Brain pericyte (primary cell): ENCODE results near the gene PSMD2.
"Not testable (repeated sequence)": the region's sequence is repeated elsewhere in the genome, so short reads cannot be mapped to it uniquely, and the experiment has no call there.

Experiments used
- DNase-seq: peaks from one replicate; pipeline ENCODE4 v3.0.0-alpha.2; 2012; ENCODE audit warnings: low read depth, low spot score

Gene PSMD2

DNA sequence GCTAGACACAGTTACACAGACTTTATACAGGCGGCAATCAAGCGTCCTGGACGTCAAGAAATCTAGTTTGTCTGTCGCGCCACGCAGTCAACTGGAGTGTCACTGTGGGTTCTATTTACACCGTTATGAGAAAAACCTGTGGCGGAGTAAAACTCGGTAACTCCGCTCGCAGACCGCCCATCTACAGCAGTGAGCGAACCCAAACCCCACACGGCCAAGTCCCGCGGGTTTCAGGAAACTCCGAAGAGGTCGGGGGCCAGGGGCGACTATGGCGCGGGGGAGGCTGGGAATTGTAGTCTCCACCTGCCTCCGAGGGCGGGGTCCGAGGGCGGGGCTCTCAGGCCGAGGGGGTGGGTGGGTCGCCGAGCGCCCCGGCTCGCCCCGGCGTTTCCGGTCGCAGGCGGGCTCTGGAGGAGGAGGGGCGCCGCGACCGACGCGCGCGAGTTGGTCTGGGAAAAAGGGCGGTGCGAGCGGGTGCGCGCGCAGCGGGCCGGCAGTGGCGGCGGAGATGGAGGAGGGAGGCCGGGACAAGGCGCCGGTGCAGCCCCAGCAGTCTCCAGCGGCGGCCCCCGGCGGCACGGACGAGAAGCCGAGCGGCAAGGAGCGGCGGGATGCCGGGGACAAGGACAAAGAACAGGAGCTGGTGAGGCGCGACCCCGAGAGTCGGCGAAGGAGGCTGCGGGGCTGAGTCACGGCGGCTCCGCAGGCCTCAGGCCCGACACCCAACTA, at the start of gene PSMD2:
TSS of gene PSMD2 (plus strand) at position 483 of the 729 bp plus-strand sequence. CDS start at position 509, 26 bp downstream.
- peak; percentile 84 for DNase-seq

DNA sequence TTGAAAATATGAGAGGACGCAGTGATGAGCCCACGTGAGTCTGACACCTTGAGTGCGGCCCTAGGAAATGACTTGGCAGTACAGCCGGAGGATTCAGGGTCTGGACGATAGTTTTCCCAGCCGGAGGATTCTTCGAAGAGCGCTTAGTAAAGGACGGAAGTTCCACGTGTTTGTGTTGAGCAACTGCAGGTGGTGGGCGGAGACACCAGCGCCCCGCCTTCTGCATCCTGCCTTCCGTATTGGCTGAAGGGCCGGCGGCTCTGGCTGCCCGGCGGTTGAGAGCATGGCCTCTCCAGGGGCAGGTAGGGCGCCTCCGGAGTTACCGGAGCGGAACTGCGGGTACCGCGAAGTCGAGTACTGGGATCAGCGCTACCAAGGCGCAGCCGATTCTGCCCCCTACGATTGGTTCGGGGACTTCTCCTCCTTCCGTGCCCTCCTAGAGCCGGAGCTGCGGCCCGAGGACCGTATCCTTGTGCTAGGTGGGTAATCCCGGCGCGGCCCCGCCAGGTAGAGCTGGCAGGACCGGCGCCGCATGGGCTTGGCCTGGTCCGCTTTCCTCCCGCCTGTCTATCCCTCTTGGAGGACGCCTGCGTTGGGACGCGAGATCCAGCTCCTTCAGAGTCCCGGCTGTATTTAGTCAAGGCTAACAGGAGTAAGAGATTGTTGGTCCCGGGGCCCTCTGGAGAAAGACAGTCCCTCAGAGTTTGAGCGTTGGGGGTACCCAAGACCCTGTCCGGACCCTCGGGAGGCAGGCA, 49.5 kb upstream of the PSMD2 start, which contains the start of gene EEF1AKMT4:
TSS of gene EEF1AKMT4 (plus strand) at position 261 of the 755 bp plus-strand sequence. CDS start at position 284, 23 bp downstream.
- peak; percentile 89 for DNase-seq

DNA sequence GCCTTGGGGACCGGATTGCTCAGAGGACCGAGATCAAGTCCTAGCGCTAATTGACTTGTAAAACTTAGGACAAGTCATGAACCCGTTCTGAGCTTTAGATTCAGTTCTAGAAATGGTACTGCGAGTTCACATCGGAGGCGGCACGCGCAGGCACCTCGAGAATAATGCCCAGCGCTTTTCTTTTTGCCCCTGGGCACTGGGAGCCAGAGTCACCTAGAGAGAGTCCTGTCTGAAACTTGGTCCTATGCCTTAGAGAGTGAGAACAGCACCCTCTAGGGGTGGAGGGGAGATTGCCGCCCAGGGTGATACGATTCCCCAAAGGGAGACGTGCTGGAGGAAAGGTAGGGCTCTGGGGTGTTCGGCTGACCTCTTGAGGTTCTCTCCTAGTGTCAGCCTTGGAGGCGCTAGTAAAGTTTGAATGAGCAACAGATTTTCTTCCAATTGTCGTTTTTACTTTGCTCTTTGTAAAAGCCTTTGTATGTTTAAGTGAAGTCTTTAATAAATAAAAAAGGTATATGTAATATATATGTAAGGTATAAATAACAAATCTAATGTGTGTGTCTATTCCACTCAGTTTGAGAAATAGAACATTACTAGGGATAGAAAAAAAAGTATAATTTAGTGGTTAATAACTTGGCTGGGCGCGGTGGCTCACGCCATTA, 48.7 kb upstream of the PSMD2 start:
- DNase-seq = peak; percentile 44

DNA sequence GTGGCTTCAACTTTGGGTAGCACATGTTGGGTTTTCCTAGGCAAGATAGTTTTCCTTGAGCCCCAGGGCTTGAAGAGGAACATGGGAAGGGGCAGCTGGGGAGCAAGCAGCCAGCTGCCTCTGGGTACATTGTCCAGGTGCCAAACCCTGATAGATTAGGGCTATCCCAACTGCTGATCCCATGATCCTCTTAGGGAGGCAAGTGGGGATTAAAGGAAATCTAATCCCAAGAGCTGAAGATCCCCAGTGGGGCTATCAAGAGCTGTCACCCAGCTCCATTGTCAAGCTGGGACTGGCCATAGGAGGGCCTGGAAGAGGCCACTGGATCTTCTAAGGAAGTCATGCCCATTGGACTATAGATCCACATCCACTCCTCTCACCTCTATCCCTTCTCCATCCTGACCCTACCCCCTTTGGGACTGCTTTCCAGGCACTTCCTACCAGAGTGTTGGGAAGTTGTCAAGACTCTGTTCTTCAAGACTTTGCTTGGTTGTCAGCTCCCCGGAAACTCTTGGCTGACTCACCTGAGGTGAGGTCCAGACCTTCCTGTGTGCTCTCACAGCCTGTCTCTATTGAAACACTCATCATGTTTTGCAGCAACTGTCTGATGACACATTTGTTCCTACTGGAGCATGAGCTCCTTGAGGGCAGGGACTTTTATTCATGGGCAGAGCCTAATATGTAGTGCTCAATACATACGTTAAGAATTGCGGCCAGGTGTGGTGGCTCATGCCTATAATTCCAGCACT, 43.6 kb upstream of the PSMD2 start:
- DNase-seq = no peak

DNA sequence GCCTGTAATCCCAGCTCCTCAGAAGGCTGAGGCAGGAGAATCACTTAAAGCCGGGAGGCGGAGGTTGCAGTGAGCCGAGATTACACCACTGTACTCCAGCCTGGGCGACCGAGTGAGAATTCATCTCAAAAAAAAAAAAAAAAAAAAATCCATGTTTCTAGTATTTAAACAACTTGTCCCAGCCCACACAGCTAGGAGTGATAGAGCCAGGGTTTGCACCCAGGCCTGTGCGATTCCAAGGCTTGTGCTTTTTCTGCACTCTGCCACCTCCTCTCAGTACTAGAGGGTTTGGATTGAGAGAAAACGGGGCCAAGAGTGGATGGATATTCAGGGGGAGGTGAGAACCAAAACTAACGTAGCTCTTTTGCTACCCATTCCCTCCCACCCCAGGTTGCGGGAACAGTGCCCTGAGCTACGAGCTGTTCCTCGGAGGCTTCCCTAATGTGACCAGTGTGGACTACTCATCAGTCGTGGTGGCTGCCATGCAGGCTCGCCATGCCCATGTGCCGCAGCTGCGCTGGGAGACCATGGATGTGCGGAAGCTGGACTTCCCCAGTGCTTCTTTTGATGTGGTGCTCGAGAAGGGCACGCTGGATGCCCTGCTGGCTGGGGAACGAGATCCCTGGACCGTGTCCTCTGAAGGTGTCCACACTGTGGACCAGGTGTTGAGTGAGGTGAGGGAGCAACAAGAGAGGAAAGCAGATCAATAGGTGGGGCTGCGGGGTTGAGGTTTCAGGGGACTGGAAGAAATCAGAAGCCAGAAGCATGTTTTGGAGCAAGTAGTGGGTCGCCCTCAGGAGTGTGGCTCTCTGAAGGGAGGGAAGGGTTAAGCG, 41.7 kb upstream of the PSMD2 start:
- DNase-seq = no peak

DNA sequence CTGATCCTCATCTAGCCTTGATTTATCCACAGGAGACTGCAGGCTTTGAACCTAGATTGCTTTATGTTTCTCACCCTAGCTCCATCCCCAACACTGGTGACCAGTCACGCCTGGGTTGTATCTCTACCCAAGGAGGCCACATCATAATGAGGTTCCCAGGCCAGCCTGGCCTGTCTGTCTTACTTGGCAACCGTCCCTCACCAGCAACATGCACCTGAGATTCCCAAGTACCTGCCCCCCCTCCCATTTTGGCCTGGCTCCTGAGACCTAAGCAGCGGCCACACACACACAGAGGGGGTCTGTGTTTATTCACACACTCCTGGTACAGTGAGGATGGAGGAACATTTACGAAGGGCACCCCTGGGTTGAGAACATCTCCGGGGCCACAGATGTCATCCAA, 40.1 kb upstream of the PSMD2 start:
- DNase-seq = no peak

DNA sequence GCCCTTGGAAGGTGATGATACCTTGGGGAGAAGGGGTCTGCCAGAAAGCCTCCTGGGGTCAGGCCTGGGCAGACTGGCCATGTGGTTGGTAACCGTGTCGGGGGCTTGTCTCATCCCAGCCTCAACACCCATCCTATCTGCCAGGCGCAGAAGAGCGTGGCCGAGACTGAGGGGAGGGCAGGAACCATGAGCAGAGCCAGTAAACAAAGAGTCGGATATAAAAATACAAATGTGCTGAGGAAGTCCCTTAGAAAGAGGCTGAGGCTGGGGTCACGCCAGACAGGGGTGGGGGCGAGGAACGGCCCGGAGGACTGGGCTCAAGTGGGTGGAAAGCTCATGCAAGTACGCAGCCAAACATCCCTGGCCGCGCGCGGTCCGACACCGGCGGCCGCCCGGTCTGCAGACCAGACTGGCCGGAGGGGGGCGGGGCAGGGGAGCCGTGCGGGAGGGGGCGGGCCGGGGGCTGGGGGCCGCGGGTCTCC, 39.6 kb upstream of the PSMD2 start:
- DNase-seq = no peak

DNA sequence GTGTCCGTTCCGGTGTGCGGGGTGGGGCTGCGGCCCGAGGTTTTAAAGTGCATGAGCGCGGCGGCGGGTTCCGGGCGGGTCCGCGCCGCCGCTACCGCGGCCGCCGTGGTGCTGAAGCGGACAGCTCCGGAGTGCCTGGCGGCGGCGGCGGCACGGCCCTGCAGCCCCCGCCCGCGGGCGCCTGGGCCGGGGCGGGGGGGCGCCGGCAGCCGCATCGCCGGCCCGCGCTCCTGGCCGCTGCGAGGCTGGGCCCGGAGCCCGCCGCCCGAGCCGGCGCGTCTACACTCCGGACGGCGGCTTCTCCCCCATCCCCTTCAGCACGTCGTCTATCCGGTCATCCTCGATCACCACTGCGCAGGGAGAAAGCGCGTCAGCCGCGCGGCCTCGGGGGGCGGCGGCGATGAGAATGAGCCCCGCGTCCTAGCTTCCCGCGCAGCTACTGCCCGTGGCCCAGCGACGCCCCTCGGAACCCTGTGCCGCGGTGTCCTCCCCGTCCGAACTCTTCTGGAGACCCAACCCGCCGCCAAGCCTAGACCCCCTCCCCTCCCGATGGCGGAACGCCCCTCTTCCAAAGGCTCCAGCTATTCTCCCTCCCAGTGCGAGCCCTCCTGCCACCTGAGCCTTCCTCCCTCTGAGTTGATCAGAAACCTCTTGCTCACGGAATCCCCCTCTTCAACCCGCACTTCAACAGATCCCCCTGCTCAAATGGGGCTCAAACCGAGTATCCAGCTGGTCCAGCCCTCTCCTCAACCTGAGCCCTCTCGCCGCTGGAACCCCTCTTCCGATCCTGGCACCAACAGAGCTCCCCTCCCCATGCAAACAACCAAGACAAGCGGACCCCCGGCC, 38.9 kb upstream of the PSMD2 start:
- no peak for DNase-seq

DNA sequence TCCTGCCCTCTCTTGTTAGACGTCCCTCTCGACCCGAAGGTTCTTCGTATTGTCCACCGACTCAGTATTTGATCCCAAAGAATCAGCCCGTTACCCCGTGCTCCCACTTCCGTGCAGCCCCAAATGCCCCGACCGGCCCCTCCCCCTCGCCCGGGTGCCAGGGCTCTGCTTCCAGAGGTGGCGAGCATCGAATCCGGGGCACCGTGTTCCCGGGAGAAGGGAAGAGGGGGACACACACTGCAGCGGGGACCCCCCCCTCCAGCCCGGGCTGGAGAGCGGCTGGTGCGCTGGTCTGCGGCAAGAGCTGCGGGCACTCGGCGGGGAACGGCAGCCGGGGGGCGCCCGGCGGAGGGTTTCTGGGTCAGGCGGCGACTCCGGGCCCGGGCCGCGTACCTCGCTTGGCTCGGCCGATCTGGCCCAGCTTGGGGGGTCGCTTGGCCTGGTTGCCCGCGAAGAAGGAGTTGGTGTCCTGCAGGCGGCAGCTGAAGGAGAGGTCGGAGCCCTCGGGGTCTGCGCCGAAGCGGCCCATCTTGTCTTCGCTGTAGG, 38.2 kb upstream of the PSMD2 start:
- DNase-seq = no peak

DNA sequence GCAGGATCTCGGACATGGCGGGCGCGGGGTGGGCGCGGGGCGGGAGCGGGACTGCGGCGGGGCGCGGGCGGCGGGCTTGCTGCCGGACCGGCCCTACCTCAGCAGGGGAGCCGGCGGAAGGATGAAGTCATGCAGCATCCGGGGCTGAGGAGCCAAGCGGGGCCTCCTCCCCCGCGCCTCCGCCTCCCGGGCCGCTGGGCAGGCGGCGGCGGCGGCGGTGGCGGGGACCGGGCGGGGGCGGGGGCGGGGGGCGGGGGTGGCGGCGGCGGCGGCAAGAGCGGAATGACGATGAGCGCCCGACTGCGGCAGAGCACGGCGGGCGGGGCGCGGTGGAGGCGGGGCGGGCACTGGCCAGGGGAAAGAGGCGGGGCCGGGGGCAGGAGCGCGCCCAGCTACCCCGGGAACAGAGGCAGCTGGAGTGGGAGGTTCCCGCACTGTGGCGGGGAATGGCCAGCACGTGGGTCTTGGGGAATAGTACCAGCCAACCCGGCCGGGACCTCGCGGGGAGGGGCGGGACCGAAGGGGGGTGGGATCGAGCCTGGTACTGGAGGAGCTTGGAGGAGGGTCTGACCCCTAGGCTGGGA, 37.7 kb upstream of the PSMD2 start, which contains the start of gene CAMK2N2:
TSS of gene CAMK2N2 (minus strand) at position 284 of the 584 bp plus-strand sequence. CDS start at position 16, 268 bp downstream.
- no peak for DNase-seq

DNA sequence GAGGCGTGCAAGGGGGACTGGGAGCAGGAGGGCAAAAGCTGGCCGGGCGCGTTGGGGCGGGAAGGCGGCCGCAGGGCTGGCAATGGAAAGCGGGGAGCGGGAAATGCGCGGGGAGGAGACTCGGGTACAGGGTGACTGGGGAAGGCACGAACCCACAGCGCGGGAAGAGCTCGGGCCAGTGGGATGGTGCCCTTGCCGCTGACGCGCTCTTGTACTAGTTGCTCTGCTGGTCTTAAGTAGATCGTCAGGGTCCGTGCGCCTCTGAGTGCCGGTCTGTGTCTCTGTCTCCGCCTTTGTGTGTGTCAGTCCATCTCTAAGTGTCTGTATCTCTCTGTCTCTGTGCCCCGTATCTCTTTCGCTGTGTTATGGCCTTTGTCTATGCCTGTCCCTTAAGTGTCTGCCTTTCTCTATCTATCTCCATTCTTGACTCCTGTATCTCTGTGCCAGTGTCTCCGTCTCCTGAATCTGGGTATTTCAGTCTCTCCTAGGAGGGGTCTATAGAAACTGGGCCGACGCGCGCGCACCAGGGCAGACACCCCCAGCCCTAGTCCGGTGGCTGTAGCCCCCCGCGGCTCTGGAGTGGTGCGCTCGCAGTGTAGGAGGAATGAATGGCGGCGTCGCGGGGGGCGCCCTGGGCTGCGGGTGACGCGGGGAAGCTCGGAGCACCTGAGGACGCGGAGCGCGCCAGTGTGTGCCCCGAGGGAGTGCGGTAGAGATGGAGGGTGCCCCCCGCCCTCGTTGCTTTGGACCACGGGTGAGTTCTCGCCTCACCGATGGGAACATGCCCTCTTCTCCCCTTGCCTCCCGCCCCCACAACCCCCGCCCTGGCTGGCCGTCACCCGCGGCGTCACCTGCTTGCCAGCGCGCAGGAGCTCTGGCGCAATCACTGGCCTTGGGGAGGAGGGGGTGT, 36.9 kb upstream of the PSMD2 start:
- DNase-seq = no peak

DNA sequence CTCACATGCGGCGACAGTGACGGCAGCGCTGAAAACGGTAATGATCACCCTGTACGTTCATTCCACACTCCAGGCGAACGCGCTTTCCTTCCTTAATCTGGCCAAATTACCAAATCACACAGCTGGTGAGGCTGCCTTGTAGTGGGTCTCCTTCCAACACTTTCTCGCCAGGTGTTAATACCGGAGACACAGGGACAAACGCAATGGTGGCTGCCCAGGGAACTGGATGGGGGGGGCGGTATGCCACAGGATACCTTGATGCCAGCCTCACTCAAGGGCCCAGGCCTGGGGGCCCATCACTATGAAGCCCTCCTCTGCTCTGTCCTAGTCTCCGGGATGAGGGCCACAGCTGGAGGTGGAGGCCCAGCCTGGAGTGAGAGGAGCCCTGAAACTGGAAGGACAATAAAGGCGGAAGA, 36.3 kb upstream of the PSMD2 start:
- no peak for DNase-seq

DNA sequence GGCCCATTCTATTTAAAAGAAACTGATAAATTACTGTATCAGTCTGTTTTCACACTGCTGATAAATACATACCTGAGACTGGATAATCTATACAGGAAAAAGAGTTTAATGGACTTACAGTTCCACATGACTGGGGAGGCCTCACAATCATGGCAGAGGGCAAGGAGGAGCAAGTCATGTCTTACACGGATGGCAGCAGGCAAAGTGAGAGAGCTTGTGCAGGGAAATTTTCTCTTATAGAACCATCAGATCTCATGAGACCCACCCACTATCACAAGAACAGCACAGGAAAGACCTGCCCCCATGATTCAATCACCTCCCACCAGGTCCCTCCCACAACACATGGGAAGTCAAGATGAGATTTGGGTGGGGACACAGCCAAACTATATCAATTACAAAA, 31.8 kb upstream of the PSMD2 start:
- not testable (repeated sequence) for DNase-seq

DNA sequence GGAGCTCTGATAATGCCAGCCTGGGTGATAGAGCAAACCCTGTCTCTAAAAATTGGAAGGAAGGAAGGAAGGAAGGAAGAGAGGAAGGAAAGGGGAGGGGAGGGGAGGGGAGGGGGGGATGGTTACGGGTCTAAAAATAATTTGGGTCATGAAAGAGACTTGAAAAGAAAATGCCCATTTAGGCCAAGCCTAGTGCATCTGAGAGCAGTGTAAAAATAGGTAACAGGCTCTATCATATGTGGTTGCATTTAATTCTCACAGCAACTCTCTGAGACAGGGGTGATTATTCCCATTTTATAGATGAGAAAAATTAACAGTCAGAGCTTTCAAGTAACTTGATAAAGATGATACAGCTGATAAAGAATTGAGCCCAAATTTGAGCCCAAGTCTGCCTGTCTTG, 26.8 kb upstream of the PSMD2 start:
- no peak for DNase-seq

DNA sequence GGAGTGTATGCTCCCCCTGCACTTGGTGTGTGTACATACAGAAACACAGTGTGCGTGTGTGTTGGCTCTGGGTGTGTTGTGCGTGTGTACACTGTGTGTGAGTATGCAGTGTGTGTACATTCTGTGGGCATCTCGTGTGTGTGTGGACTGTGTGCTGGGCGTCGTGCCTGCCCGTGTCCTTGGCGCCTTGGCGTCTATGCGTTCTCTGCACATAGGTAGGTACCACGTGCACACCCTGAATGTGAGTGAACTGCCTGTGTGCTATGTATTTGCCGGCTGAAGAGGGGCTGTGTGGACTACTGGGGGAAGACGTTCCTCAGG, 23.7 kb upstream of the PSMD2 start:
- no peak for DNase-seq

DNA sequence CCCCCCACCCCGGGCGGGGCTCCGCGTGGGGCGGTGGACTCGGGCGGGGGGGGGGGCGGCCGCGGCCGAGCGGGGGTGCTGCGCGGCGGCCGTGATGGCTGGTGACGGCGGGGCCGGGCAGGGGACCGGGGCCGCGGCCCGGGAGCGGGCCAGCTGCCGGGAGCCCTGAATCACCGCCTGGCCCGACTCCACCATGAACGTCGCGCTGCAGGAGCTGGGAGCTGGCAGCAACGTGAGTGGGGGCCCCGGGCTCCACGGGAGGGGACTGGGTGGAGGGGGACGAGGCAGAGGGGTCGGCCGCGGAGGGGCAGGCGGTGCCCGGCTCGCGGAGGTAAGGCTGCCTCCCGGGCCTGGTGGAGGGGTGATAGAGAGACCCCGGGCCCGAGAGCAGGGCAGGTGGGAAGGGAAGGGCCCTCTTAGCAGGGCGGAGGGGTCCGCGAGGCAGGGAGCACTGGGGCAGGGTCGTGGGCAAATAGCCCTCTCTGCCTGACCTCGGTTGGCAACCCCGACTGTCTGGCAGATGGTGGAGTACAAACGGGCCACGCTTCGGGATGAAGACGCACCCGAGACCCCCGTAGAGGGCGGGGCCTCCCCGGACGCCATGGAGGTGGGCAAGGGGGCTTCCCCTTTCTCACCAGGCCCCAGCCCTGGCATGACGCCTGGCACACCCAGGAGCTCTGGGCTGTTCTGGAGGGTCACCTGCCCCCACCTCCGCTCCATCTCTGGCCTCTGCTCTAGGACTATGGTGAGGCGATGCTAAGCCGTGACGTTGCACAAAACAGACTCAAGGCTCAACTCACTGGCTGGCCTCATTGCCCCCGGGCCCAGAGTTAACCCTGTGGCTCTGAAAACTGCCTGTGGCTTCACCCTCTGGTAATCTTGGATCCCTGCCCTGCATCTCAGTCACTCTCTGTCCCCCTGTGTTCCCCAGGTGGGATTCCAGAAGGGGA, 22.8 kb upstream of the PSMD2 start, which contains the start of gene ECE2:
TSS of gene ECE2 (plus strand) at position 62 of the 950 bp plus-strand sequence. CDS start at position 194, 132 bp downstream.
- DNase-seq = no peak

DNA sequence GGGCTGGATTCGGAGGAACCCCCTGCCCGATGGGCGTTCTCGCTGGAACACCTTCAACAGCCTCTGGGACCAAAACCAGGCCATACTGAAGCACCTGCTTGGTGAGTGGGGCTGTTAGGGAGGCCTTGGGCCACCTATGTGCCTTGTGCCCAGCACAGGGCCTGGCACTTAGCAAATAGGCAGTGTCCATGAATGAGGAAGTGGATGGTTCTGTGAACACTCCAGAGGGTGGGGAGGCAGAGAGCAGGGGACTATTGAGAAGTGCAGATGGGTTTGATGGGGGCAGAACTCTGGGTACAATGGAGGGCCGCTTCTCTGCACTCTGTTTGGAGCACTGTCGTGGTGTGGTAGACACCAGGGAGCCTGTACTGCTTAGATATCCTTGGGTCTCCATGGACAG, 21.7 kb upstream of the PSMD2 start:
- DNase-seq = no peak
